ENCODE measurements around the gene KDR.

KDR gene

GRCh38 chr4:55111601-55112000, 13.8 kb downstream of the KDR start:
- TF ChIP-seq CTCF (conservative IDR thresholded peaks at IDR 0.05; ENCODE audit: low read depth, low read length), result no peak
- DNase-seq (ENCODE audit: low read depth), result no peak
- no peak overlapping the region for H3K4me3 ChIP-seq (ENCODE audit: low read length)

GRCh38 chr4:55110131-55110530, 15.3 kb downstream of the KDR start:
- no peak for DNase-seq (ENCODE audit: low read depth)
- TF ChIP-seq CTCF (conservative IDR thresholded peaks at IDR 0.05; ENCODE audit: low read depth, low read length), result no peak
- H3K4me3 ChIP-seq (ENCODE audit: low read length), result no peak overlapping the region

GRCh38 chr4:55107054-55107453, 18.3 kb downstream of the KDR start:
- H3K4me3 ChIP-seq (ENCODE audit: low read length), result no peak overlapping the region
- no peak for DNase-seq (ENCODE audit: low read depth)
- TF ChIP-seq CTCF (conservative IDR thresholded peaks at IDR 0.05; ENCODE audit: low read depth, low read length), result no peak

GRCh38 chr4:55103224-55103623, 22.2 kb downstream of the KDR start:
- no peak for DNase-seq (ENCODE audit: low read depth)
- no peak overlapping the region for H3K4me3 ChIP-seq (ENCODE audit: low read length)
- TF ChIP-seq CTCF (conservative IDR thresholded peaks at IDR 0.05; ENCODE audit: low read depth, low read length), result no peak

GRCh38 chr4:55099816-55100215, 25.6 kb downstream of the KDR start:
- TF ChIP-seq CTCF (conservative IDR thresholded peaks at IDR 0.05; ENCODE audit: low read depth, low read length), result no peak
- H3K4me3 ChIP-seq (ENCODE audit: low read length), result no peak overlapping the region
- no peak for DNase-seq (ENCODE audit: low read depth)

- no peak overlapping the region for H3K4me3 ChIP-seq (ENCODE audit: low read length)
- no peak for TF ChIP-seq CTCF (conservative IDR thresholded peaks at IDR 0.05; ENCODE audit: low read depth, low read length)
- no peak for DNase-seq (ENCODE audit: low read depth)
These were observed 26.8 kb downstream of the KDR start for GRCh38 chr4:55098456-55099204.

GRCh38 chr4:55096619-55097018, 28.8 kb downstream of the KDR start:
- no peak for DNase-seq (ENCODE audit: low read depth)
- TF ChIP-seq CTCF (conservative IDR thresholded peaks at IDR 0.05; ENCODE audit: low read depth, low read length), result no peak
- H3K4me3 ChIP-seq (ENCODE audit: low read length), result no peak overlapping the region
